ENCODE data around the gene LRRK1.
"Not testable (repeated sequence)": the region's sequence is repeated elsewhere in the genome, so short reads cannot be mapped to it uniquely, and the experiment has no call there.

The LRRK1 gene

DNA sequence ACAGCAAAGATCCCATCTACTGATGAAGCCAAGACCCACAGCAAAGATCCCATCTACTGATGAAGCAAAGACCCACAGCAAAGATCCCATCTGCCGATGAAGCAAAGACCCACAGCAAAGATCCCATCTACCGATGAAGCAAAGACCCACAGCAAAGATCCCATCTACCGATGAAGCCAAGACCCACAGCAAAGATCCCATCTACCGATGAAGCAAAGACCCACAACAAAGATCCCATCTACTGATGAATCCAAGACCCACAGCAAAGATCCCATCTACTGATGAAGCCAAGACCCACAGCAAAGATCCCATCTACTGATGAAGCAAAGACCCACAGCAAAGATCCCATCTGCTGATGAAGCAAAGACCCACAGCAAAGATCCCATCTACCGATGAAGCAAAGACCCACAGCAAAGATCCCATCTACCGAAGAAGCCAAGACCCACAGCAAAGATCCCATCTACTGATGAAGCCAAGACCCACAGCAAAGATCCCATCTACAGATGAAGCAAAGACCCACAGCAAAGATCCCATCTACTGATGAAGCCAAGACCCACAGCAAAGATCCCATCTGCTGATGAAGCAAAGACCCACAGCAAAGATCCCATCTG is 176.7 kb downstream of the LRRK1 start:
- DNase-seq (ENCODE audit: low spot score) = not testable (repeated sequence)

DNA sequence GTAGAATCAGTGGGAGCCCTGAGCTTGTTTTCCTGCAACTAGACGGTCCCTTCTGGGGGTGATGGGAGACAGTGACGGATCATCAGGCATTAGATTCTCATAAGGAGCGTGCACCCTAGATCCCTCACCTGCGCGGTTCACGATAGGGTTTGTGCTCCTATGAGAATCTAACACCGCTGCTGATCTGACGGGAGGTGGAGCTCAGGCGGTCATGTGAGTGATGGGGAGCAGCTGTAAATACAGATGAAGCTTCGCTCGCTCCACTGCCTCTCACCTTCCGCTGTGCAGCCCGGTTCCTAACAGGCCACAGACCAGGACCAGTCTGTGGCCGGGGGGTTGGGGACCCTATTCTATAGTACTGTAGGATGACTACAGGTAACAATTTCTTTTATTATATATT is 178.0 kb downstream of the LRRK1 start:
- no peak for DNase-seq (ENCODE audit: low spot score)

DNA sequence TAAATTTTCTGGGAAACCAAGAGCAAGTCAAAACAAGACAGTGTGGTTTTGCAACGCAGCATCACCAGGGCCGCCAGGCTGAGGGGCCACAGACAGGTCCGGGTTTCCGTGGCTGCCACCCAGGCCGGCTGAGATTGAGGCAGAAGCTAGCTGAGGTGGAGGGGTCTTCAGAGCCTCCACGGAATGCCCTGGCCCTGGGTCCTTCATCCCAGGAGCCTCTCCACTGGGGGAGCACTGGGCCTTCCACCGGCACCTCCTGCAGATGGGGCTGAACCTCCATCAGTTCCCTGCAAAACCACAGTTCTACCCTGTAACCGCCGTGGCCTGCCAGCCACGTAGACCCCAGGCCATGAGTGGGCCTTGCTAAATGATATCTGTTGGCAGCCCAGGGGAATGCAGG is 180.0 kb downstream of the LRRK1 start:
- DNase-seq (ENCODE audit: low spot score) = no peak

GRCh38 chr15:101100118-101100517 is 181.0 kb downstream of the LRRK1 start:
- no peak for DNase-seq (ENCODE audit: low spot score)

DNA sequence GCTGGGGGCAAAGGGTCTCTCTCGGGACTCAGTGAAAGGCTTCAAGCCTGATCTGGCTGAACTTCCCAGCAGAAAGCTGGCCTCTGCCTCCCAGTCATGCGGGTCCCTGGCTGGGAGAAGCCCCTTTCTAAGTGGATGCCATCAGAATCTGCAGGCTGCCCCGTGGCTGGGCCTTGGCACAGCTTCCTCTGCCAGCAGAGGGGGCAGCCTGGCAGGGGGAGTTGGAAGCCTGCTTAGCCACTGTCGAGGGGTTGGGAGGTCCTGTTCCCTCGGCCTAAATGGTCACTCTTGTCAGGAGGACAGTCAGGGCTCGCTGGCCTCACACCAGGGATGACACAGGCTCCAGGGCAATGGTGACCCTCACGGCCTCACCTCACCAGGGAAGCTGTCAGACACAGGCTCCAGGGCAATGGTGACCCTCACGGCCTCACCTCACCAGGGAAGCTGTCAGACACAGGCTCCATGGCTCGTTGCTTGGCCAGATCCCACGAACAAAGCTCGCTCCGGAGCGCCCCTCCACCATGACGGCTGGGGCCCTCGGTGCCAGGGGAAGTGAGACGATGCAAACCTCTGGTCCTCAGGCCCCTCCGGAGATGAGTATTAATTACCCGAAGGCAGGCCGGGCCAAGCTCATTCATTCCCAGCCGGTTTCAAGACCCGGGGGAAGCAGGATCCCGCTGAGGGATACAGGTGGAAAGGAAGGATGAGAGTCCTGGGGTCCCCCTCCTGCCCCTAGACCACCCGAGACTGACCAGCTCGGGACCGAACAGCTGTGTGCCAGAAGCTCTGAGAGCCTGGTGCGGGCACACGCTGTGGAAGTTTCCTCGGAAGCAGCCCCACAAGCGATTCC is 181.7 kb downstream of the LRRK1 start:
- no peak for DNase-seq (ENCODE audit: low spot score)

DNA sequence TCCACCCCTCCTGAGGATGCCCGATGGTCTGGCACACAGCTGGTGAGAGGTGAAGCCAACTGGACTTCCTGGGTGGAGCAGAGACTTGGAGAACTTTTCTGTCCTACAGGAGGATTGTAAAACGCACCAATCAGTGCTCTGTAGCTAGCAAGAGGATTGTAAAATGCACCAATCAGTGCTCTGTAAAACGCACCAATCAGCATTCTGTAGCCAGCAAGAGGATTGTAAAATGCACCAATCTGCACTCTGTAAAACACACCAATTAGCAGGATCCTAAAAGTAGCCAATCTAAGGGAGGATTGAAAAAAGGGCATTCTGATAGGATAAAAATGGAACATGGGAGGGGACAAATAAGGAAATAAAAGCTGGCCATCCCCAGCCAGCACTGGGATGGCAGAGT is 182.5 kb downstream of the LRRK1 start:
- DNase-seq (ENCODE audit: low spot score) = no peak

GRCh38 chr15:101102746-101103145 is 183.6 kb downstream of the LRRK1 start:
- no peak for DNase-seq (ENCODE audit: low spot score)

GRCh38 chr15:101103598-101103997 is 184.4 kb downstream of the LRRK1 start:
- DNase-seq (ENCODE audit: low spot score) = no peak

- DNase-seq (ENCODE audit: low spot score) = no peak
These were observed 185.0 kb downstream of the LRRK1 start for GRCh38 chr15:101104141-101104540.

GRCh38 chr15:101105059-101105891 is 186.1 kb downstream of the LRRK1 start:
- DNase-seq (ENCODE audit: low spot score) = peak; percentile 17

DNA sequence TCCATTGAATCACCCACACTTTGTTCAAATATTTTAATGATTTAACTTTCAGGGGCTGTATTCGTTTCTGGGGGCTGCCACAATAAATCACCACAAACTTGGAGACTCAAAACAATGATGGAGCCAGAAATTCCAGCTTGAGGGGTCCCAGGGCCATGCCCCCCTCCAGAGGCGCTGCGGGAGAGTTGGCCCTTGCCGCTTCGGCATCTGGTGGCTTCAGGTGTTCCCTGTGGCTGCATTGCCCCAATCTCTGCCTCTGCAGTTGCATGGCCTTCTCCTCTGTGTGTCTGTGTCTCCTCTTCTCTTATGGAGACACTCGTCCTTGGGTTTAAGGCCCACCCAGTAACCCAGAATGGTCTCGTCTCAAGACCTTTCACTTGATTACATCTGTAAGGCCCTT is 187.9 kb downstream of the LRRK1 start:
- no peak for DNase-seq (ENCODE audit: low spot score)

DNA sequence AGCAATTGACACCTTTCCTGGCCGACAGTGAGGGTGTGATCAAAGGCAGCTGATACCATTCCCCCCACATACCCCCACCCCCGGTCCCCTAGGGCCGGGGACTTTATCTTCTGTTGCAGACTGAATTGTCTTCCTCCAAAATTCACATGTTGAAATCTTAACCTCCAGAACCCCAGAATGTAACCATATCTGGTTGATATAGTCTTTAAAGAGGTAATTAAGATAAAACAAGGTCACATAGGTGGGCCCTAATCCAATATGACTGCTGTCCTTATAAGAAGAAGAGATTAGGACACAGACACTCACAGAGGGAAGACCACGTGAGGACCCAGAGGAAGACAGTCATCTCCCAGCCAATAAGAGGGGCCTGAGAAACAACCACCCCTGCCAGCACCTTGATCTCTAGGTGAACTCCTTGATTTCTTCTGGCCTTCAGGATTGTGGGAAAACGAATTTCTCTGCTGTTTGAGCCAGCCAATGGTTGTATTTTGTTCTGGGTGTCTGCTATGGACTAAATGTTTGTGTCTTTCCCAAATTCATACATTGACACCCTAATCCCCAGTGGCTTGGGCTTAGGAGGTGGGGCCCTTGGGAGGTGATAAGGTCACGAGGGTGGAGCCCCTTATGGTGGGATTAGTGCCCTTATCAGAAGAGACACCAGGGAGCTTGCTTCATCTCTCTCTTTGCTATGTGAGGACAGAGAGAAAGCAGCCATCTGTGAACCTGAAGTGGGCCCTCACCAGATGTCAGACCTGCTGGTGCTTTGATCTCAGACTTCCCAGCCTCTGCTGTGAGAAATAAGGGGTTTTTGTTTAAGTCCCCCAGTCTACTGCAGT is 188.7 kb downstream of the LRRK1 start:
- DNase-seq (ENCODE audit: low spot score) = no peak

GRCh38 chr15:101108461-101108775 is 189.3 kb downstream of the LRRK1 start:
- DNase-seq (ENCODE audit: low spot score) = no peak

DNA sequence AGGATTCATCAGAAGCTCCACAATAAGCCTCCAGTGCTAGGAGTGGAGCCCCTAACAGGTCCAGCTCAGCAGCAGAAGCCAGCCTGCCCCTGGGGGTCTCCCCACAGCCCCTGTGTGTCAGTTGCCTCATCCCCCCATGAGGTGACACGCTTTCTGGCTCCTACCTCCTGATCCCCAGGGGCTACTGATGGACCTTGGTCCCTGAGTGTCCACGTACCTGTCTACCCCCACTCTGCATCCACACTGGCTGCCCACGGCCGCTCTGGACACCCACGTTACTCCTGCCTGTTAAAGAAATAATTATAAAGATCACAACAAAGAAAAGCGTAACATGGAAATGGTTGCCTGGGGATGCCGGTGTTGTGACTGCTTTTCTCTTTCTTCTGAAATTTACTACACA is 189.6 kb downstream of the LRRK1 start:
- DNase-seq (ENCODE audit: low spot score) = no peak

DNA sequence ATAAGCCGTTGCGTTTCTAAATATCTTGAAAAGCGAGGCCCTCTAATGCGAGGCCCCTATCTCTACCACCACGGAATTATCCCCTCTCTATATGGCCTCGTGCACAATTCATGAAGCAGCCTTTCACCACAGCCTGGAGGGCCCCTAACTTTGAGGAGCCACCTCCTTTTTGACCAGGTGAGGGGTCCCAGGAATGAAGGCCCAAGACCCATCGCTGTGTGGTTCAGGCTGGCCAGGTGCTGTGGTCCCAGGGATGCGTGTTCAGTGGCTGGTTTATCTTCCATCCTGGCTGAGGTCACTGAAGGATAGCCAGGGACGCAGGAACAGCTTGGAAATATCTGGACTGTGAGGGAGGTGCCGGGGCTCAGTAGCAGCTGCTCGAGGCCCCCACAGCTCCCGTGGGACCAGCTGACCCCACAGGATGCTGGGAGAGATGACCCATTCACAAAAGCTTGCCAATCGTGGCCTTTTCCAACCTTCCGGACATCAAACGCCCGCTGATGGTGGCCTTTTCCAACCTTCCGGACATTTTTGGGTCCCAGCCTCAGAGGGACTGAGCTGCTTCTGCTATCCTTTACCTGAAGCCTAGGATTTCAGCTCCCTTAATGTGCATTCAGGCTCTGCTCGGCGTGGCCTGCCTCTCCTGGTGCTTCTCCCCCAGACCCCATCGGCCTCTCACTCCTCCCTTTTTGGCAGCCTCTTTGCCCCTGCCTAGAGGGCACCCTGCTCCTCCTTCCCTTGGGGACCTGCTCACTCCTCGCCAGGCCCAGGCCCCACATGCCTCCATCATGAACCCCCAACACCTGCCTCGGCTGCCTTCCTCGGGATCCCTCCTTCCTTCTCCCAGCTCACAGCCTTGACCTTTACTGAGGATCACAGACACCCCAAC is 191.8 kb downstream of the LRRK1 start:
- no peak for DNase-seq (ENCODE audit: low spot score)

- DNase-seq (ENCODE audit: low spot score) = no peak
These were observed 192.6 kb downstream of the LRRK1 start for GRCh38 chr15:101111570-101112262.

DNA sequence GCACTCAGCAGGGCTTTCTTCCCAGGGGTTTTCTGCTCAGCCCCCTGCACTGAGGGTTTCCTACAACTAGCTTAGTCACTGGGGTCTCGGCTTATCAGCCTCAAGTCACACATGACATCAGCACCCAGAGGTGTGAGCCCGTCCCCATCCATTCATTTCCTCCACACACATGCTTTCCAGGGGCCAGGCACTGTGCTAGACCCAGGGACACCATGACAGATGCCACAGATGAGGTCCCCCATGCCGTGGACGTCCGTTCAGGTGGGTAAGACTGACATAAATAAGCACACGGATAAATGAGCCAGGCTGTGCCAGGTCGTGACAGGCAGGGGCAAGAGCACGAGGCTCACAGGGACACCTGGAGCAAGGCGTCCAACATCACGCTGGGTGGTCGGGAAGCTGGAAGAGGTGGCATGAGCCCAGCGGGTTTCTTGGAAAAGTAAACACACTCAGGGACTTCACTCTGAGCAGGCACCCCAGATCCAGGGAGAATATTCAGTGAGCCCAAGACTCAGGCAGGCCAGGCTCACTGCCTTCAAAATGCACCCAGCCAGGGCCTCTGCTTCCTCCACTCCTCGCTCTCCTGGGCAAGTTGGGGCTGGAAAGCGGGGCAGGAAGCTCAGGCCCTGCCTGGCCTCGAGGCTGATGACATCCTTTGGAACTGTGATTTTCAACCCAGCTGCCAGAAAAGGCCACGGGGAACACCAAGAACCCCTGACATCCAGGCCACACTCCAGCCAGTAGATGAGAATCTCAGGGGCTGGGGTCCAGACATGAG is 193.4 kb downstream of the LRRK1 start:
- DNase-seq (ENCODE audit: low spot score) = no peak

DNA sequence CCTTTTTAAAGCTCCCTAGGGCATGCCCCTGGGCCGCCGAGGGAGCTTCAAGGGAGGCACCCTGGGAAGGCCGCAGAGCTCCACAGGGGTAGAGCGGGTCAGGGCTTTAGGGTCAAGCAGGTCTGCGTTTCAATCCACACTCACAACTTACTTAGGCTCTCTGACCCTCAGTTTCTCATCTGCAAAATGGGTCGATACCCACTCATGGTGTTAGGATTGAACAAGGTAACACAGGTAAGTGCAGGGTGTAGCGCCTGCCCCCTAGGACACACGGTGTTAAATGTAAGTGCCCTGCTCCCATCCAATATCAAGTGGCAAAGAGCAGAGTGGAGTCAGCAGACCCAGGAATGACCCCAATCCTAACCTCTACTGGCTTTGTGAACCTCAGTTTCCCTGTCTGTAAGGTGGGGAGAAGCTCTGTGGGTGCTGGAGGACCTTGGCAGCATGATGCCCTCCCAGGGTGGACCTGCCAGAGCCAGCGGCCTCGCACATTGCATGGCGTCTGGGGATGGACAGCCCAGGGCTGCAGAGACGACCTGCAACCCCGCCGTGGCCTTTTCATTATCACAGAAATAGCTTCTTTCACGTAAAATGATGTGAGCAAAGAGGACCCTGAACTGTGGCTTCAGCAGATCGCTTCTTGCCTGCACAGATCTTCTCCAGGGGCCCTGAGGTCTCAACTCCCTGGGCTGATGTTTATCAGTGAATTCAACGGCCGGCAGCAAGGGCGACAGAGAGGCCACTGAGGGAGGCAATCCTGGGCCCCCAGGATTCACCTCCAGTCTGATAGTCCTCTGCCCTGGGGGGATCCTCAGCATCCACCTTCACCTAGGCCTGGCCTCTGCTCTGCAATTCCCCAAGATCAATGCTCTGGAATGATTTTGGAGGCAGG is 194.2 kb downstream of the LRRK1 start:
- DNase-seq (ENCODE audit: low spot score) = no peak

DNA sequence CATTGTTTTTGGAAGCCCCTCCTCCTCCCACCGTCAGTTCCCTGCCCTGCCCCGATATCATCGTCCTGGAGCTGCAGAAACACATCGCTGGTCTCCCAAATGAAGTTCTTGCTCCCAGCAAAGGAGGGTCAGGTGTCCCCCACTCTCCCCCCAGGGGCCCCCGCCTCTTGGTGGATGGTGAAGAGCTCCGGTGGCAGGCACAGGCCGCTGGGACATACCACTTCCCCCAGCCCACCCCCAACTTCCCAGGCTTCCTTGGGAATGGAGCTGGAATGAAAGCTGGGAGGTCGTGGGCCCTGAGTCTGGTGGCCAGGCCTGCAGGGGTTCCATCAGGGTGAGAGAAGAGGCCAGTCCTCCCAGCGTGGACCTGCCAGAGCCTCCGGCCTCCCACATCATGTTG is 195.0 kb downstream of the LRRK1 start:
- DNase-seq (ENCODE audit: low spot score) = no peak
